Fibroblast of skin of abdomen (primary cell): ENCODE measurements around the gene ARL5C.
A peak's percentile ranks its signal among the peaks of the same experiment; 100 is the strongest.

ENCODE experiments used
- DNase-seq: peaks from one replicate; pipeline ENCODE4 v3.0.0-alpha.2; 2013

ARL5C gene

DNA sequence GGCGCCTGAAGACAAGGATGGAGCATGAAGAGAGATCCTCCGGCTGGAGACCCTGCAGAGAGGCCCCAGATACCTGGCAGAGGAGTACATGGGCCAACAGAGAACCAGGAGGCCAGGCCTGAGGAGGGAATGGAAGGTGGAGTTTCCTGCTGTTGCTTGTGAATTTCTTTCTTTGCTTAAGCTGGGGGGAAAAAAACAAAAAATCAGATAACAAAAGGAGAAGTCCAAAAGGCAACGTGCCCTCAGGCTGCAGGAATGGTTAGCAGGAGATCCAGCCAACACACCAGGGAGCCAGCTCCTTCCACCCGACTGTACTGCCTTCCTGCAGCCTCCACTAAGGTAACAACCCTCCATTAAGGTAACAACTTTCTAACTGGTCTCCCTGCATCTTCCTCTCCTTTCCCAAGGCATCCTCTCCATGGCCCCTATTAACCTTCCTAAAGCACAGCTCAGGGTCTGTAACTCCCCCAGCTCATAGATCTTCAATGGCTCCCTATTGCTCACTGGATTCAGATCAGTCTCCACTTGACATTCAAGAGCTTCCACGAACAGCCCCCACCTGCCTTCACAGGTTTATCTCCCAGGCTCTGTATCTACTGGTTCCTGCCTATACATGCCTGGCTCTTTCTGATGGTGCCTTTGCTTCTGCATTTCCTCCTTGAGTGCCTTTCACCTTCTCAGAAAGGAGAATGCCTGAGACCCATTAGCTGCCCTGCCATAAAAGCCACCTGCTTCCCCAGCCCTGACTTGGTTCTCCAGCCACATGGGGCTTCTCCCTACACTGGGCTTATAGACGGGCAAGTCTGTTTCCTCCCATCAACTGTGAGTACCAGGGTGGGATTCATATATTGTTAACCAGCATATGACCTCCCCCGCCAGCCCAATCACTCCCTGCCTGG, 725 bp upstream of the ARL5C start:
- no peak for DNase-seq

DNA sequence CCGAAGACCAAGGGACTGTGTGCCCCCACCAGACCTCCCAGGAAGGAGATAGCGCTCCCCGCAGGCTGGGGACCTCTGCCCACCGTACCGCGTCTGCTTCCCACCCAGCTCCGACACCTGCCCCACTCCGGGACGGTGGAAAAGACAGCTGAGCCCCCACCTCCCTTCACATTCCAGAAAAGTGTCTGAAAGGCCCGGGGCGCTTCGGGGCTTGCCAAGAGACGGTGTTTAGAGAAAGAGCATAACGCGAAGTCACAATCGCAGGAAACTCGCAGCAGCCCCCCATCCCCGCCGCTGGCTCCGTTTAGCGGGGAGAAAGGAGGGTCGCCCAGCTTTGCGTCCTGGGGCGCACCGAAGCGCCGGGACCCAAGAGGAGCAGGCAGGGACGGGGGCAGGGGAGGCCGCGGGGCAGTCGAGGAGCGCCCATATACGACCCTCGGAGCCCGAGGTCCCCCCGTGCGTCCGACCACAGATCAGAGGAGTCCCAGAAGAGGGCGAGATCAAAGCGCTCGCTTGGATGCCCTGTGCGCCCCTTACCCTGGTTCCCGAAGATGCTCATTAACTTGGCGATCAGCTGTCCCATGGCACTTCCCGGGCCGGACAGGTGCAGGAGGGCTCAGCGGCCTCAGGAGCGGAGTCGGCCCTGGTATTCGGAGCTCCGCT, 652 bp downstream of the ARL5C start:
- DNase-seq = no peak

GRCh38 chr17:39164675-39165143, 1.3 kb downstream of the ARL5C start:
- peak; percentile 95 for DNase-seq

DNA sequence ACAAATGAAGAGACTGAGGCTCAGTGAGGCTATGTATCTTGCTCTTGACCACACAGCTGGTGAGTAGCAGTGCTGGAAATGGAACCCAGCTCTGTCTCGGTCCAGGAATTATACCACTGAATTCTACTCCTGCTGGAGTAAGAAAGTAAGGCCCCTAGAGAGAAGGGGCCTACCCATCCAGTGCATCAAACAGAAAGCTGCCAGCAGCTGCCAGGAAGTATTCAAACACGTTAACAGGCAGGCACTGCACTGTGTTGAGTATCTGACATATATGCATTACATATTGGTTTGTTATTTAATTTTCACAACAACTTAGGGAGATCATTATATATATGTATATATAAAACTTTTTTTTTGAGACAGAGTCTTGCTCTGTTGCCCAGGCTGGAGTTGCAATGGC, 4.0 kb downstream of the ARL5C start:
- no peak for DNase-seq

GRCh38 chr17:39158623-39159022, 7.3 kb downstream of the ARL5C start:
- DNase-seq = no peak

DNA sequence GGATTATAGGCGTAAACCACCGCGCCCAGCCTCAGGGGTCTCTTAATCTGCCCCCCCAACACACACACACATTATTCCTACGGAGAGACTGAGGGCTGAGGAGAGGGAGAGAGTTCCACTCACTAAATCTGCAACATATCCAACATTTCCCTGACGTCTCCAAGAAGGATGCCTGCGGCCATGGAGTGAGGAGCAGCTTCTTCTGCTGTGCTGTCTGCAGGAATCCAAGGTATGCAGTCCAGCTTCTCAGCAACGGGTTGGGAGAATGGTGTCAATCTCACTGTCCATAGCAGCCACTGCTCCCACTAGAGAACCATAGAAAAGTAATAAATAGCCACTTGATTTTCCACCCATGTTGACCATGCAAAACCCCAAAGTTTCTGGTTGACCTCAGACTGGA, 9.5 kb downstream of the ARL5C start:
- peak; percentile 36 for DNase-seq

DNA sequence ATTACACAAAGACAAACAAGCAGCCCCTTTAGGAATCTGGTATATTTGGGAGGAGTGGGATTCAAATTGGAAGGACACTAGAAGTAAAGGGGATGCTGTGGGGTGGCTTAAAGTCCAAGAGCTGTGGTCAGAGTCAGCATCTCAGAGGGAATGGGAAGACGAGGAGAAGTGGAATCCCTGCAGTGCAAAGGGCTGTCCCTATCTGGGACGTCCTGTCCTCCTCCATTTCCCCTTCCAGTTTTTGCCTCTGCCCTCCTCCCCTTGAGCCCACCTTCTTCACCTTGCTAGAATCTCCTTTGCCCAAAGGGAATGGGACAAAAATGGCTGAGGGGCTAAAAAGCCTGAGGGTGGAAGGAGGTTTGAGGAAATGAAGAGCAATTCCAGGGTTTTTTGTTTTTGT, 10.3 kb downstream of the ARL5C start:
- DNase-seq = no peak

DNA sequence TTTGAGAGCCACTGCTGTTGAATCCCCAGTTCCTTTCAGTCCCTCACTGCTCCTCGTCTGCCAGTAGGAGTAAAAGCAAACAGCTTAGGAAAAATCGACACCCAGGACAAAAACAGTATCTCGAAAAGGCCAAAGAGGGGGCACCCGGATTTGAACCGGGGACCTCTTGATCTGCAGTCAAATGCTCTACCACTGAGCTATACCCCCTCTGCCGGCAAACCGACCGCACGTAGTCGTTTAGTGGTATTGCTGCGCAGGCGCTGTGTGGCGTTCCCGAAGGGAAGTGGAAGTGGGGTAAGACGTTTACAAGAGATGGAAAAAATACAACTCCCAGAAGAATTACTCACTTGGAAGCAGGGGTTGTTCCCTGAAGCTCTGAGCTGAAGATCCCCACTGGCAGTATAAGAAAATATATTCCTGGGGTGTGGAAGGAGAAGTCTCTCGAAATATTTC, 12.3 kb downstream of the ARL5C start:
- DNase-seq = peak; percentile 89

DNA sequence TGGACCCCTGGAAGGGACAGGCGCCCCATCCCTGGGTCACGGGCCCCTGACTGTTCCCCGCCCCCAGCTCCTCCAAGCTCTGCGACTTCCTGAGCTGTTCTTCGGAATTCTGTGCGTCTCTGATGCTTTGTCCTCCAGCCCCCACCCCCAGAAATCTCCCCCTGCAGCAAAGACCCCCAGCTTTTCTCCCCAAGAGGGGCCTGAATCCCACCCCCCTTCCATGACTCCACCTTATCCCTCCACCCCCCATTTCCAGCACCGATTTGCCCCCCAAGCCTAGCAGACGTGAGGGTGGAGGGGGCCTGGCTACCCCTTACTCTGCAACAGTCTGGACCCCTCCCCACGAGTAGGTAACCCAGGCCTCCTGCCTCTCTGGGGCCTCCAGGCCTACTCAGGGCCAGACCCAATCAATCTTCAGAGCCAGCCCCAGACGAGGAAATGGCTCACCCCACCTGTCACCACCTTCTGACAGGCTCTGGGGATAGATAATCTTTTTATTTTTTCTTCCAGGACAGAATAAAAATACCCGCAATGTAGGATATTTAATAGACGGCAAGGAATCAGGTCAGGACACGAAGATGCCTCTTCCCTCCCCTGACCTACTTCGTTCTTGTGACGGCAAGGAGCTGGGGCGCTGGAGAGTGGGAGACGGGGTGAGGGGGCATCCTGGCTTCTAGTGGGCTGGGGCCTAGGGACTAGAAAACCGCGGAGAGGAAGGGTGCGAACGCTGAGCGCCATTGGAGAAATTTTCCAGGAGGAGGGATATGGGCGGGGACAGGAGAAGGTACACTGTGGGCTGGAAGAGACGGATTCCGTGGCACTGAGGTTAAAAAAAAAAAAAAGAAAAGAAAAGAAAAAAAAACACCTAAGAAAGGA, 13.8 kb downstream of the ARL5C start:
- DNase-seq = peak; percentile 18

- no peak for DNase-seq
These were observed 14.6 kb downstream of the ARL5C start, which contains the start of gene PLXDC1 for GRCh38 chr17:39151150-39151942. TSS of gene PLXDC1 (minus strand) at chr17:39151637. CDS start at chr17:39151437, 200 bp downstream.

- DNase-seq = no peak
These were observed 15.2 kb downstream of the ARL5C start for GRCh38 chr17:39150795-39151149.

GRCh38 chr17:39150104-39150634, 15.8 kb downstream of the ARL5C start:
- no peak for DNase-seq

- DNase-seq = no peak
These were observed 18.5 kb downstream of the ARL5C start for GRCh38 chr17:39147221-39148185.

DNA sequence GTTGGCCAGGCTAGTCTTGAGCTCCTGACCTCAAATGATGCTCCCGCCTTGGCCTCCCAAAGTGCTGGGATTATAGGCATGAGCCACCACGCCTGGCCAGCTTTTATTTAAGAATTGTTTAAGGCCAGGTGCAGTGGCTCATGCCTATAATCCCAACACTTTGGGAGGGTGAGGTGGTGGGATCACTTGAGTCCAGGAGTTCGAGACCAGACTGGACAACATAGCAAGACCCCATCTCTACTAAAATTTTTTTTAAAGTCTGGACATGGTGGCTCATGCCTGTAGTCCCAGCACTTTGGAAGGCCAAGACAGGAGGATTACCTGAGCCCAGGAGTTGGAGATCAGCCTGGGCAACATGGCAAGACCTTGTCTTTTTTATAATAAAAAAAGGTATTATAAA, 19.7 kb downstream of the ARL5C start:
- no peak for DNase-seq

GRCh38 chr17:39145143-39145542, 20.8 kb downstream of the ARL5C start:
- DNase-seq = no peak

DNA sequence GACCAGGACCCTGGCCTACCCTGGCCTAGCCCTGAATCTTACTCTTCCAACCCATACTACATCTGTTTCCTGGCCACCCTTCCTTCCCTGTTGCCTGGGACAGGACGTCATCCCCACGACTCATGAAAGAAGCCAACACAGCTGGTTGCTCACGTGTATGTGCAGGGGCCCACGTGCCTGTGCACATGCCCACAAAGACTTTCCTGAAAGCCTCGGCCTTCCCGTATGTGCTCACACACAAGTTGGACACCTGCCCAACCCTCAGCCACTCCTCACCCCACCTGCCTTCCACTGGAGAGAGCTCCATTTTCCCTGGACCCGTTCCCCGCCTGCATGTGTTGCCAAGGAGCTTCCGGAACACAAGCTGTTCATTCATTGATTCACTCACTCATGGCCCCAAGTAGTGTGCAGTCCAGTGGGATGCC, 21.5 kb downstream of the ARL5C start:
- DNase-seq = peak; percentile 89

DNA sequence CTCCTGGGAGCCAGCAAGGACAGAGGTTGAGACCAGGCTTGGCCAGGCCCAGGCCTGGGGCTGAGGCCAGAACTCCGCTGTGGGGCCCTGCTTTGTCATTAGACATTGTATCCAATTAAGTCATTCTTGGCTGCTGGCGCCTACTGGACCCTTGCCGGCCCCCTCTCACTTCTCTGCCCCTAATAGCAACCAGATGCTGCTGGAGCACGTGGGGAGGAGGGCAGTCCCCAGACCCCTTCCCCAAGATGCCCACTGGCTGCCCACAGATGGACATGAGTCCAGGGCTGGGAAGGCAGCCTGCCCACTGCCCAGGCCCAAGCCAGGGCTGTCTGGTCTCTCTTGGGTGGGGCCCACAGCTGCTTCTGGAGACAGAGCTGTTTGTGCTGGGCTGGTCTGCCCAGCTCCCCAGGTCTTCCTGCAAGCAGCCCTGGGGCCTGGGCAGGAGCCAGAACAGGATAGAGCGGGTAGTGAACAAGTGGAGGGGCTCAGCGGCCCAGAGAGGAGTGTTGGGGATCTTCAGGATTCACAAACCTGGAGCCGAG, 22.3 kb downstream of the ARL5C start:
- DNase-seq = no peak

DNA sequence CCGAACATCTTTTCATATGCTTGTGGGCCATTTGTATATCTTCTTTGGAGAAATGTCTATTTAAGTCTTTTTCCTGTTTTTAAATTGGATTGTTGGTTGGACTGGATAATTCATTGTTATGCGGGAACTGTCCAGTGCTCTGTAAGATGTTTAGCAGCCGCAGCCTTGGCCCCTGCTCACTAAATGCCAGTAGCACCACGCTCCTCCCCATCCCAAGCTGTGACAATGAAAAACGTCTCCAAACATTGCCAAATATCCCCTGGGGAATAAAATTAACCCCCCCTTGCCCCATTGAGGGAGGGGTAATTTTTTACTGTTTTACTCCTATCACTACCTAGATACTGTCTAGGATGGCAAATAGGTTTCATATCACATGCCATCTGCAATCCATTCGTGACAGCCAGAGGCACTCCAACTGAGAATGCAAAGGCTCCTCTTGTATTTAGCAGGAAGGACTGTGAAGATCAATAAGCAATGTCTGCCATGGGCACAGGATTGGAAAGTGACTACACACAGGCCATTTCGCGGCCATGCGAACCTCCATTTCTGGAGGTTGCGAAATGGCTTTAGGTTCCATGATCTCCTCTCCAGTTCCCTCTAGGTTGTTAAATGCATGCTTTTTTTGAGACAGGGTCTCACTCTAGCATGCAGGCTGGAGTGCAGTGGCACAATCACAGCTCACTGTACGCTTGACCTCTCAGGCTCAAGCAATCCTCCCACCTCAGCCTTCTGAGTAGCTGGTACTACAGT, 23.9 kb downstream of the ARL5C start:
- no peak for DNase-seq

DNA sequence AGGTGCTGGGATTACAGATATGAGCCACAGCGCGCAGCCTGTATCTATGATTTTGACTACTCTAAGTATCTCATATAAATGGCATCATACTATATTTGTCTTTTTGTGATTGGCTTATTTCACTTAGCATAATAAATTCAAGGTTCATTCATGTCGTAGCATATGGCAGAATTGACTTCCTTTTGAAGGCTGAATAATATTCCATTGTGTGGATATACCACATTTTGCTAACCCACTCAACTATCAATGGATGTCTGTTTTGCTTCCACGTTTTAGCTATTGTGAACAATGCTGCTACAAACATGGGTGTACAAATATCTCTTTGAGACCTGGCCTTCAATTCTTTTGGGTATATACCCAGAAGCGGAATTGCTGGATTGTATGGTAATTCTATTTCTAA, 24.7 kb downstream of the ARL5C start:
- DNase-seq = no peak
